ENCODE results near the gene LRBA. TPM values are rescaled to one million over a fixed set of nuclear protein-coding genes. Genes with fewer than 3 reads are reported as not detected.

Gene LRBA
- total RNA-seq, 5 donors from 2014 or later (not counting 1 experiment from before 2014, with no cell fraction given): 56.1 to 81.7 (median 56.9) TPM

GRCh38 chr4:150577796-150578195 lies 437.3 kb downstream of the LRBA start:
- DNase-seq (no peak), ATAC-seq (replicated peaks in 1 of 4) (no peak)
- Histone ChIP-seq H3K9me3 (no peaks in the 10 kb centered on the region), H3K36me3 (ENCODE audit: control insufficient read depth in 2 of 2, extremely low read depth in 1 of 2, insufficient read depth in 1 of 2, low read length in 1 of 2) (peaks cover 5 to 9% of the 10 kb centered on the region in 2 donors), H3K4me1 (ENCODE audit: control insufficient read depth in 1 of 2, extremely low read depth in 1 of 2, insufficient read depth in 2 of 2, low read length in 2 of 2) (no peaks in the 10 kb centered on the region), H3K27ac (ENCODE audit: low read length) (no peak overlapping the region), H3K27me3 (replicated peaks in 1 of 2; ENCODE audit: control insufficient read depth in 2 of 2, extremely low read depth in 1 of 2, insufficient read depth in 2 of 2, low read length in 1 of 2) (no peaks in the 10 kb centered on the region), H3K4me3 (ENCODE audit: control insufficient read depth in 1 of 2, extremely low read depth in 1 of 2, low read length in 1 of 2) (no peak overlapping the region)
- no peaks in the 10 kb centered on the region for H3K9me3 Mint-ChIP-seq
- CTCF ChIA-PET: no interaction called here
- H3K36me3 Mint-ChIP-seq: peaks cover 38% of the 10 kb centered on the region
- POLR2A ChIA-PET: no interaction called here
- no peak overlapping the region for H3K27ac Mint-ChIP-seq
- H3K4me1 Mint-ChIP-seq: peaks cover 6 to 14% (median 12%) of the 10 kb centered on the region in 3 donors
- no peaks in the 10 kb centered on the region for H3K27me3 Mint-ChIP-seq
- WGBS (ENCODE audit: insufficient coverage): no CpG with 5 or more reads among the region's 1 CpG
- H3K4me3 Mint-ChIP-seq: no peak overlapping the region

GRCh38 chr4:150574678-150575077 lies 440.4 kb downstream of the LRBA start:
- H3K27ac ChIP-seq (ENCODE audit: low read length): no peak overlapping the region
- Mint-ChIP-seq H3K4me3 (no peak overlapping the region), H3K9me3 (no peaks in the 10 kb centered on the region), H3K27ac (no peak overlapping the region), H3K4me1 (peaks cover 6 to 15% (median 14%) of the 10 kb centered on the region in 3 donors), H3K36me3 (peaks cover 15% of the 10 kb centered on the region), H3K27me3 (no peaks in the 10 kb centered on the region)
- no peaks in the 10 kb centered on the region for H3K36me3 ChIP-seq (ENCODE audit: control insufficient read depth in 2 of 2, extremely low read depth in 1 of 2, insufficient read depth in 1 of 2, low read length in 1 of 2)
- no CpG with 5 or more reads among the region's 3 CpGs for WGBS (ENCODE audit: insufficient coverage)
- no peak overlapping the region for H3K4me3 ChIP-seq (ENCODE audit: control insufficient read depth in 1 of 2, extremely low read depth in 1 of 2, low read length in 1 of 2)
- H3K27me3 ChIP-seq (replicated peaks in 1 of 2; ENCODE audit: control insufficient read depth in 2 of 2, extremely low read depth in 1 of 2, insufficient read depth in 2 of 2, low read length in 1 of 2): no peaks in the 10 kb centered on the region
- ATAC-seq (replicated peaks in 1 of 4) (no peak), DNase-seq (no peak)
- no peaks in the 10 kb centered on the region for H3K4me1 ChIP-seq (ENCODE audit: control insufficient read depth in 1 of 2, extremely low read depth in 1 of 2, insufficient read depth in 2 of 2, low read length in 2 of 2)
- CTCF ChIA-PET: no interaction called here
- POLR2A ChIA-PET: interaction anchor here in 1 of 2 donors (0.6 kb wide), 1 partner anchor 523 kb away, joined by 3 read pairs; no protein-coding TSS in a partner anchor
- H3K9me3 ChIP-seq: no peaks in the 10 kb centered on the region

- H3K27me3 ChIP-seq (replicated peaks in 1 of 2; ENCODE audit: control insufficient read depth in 2 of 2, extremely low read depth in 1 of 2, insufficient read depth in 2 of 2, low read length in 1 of 2): no peaks in the 10 kb centered on the region
- POLR2A ChIA-PET: no interaction called here
- H3K36me3 Mint-ChIP-seq: peaks cover 11% of the 10 kb centered on the region
- no peak overlapping the region for H3K4me3 Mint-ChIP-seq
- no peak overlapping the region for H3K4me3 ChIP-seq (ENCODE audit: control insufficient read depth in 1 of 2, extremely low read depth in 1 of 2, low read length in 1 of 2)
- peaks cover 6 to 15% (median 12%) of the 10 kb centered on the region in 3 donors for H3K4me1 Mint-ChIP-seq
- no peaks in the 10 kb centered on the region for H3K27me3 Mint-ChIP-seq
- H3K27ac ChIP-seq (ENCODE audit: low read length): no peak overlapping the region
- no peaks in the 10 kb centered on the region for H3K9me3 ChIP-seq
- whole genome bisulfite sequencing (ENCODE audit: insufficient coverage): no CpG with 5 or more reads among the region's 1 CpG
- ATAC-seq (replicated peaks in 1 of 4): no peak
- no peaks in the 10 kb centered on the region for H3K9me3 Mint-ChIP-seq
- H3K4me1 ChIP-seq (ENCODE audit: control insufficient read depth in 1 of 2, extremely low read depth in 1 of 2, insufficient read depth in 2 of 2, low read length in 2 of 2): no peaks in the 10 kb centered on the region
- no peak overlapping the region for H3K27ac Mint-ChIP-seq
- CTCF ChIA-PET: no interaction called here
- no peak for DNase-seq
- H3K36me3 ChIP-seq (ENCODE audit: control insufficient read depth in 2 of 2, extremely low read depth in 1 of 2, insufficient read depth in 1 of 2, low read length in 1 of 2): no peaks in the 10 kb centered on the region
Observed at GRCh38 chr4:150573534-150573933, 441.6 kb downstream of the LRBA start.

GRCh38 chr4:150572704-150573504 lies 442.2 kb downstream of the LRBA start:
- no CpG with 5 or more reads among the region's 5 CpGs for WGBS (ENCODE audit: insufficient coverage)
- no peak overlapping the region for H3K27ac Mint-ChIP-seq
- peaks cover 12% of the 10 kb centered on the region for H3K36me3 Mint-ChIP-seq
- no peaks in the 10 kb centered on the region for H3K9me3 ChIP-seq
- H3K27ac ChIP-seq (ENCODE audit: low read length): no peak overlapping the region
- ChIA-PET POLR2A (no interaction called here), CTCF (no interaction called here)
- no peaks in the 10 kb centered on the region for H3K36me3 ChIP-seq (ENCODE audit: control insufficient read depth in 2 of 2, extremely low read depth in 1 of 2, insufficient read depth in 1 of 2, low read length in 1 of 2)
- DNase-seq (no peak), ATAC-seq (replicated peaks in 1 of 4) (no peak)
- H3K4me3 ChIP-seq (ENCODE audit: control insufficient read depth in 1 of 2, extremely low read depth in 1 of 2, low read length in 1 of 2): no peak overlapping the region
- H3K4me1 Mint-ChIP-seq: peaks cover 6 to 15% (median 12%) of the 10 kb centered on the region in 3 donors
- no peak overlapping the region for H3K4me3 Mint-ChIP-seq
- no peaks in the 10 kb centered on the region for H3K27me3 ChIP-seq (replicated peaks in 1 of 2; ENCODE audit: control insufficient read depth in 2 of 2, extremely low read depth in 1 of 2, insufficient read depth in 2 of 2, low read length in 1 of 2)
- H3K4me1 ChIP-seq (ENCODE audit: control insufficient read depth in 1 of 2, extremely low read depth in 1 of 2, insufficient read depth in 2 of 2, low read length in 2 of 2): no peaks in the 10 kb centered on the region
- H3K9me3 Mint-ChIP-seq: no peaks in the 10 kb centered on the region
- H3K27me3 Mint-ChIP-seq: no peaks in the 10 kb centered on the region

GRCh38 chr4:150570862-150571261 lies 444.2 kb downstream of the LRBA start:
- peaks cover 0 to 2% of the 10 kb centered on the region in 2 donors for H3K36me3 ChIP-seq (ENCODE audit: control insufficient read depth in 2 of 2, extremely low read depth in 1 of 2, insufficient read depth in 1 of 2, low read length in 1 of 2)
- ChIA-PET CTCF (no interaction called here), POLR2A (interaction anchor here in 1 of 2 donors (0.6 kb wide), 1 partner anchor 186 kb away, joined by 3 read pairs; no protein-coding TSS in a partner anchor)
- no peaks in the 10 kb centered on the region for H3K9me3 ChIP-seq
- Mint-ChIP-seq H3K27ac (no peak overlapping the region), H3K27me3 (no peaks in the 10 kb centered on the region), H3K4me1 (peaks cover 6 to 15% (median 12%) of the 10 kb centered on the region in 3 donors), H3K36me3 (peaks cover 23% of the 10 kb centered on the region), H3K9me3 (no peaks in the 10 kb centered on the region), H3K4me3 (no peak overlapping the region)
- no peak overlapping the region for H3K4me3 ChIP-seq (ENCODE audit: control insufficient read depth in 1 of 2, extremely low read depth in 1 of 2, low read length in 1 of 2)
- ATAC-seq (replicated peaks in 1 of 4): no peak
- no peaks in the 10 kb centered on the region for H3K4me1 ChIP-seq (ENCODE audit: control insufficient read depth in 1 of 2, extremely low read depth in 1 of 2, insufficient read depth in 2 of 2, low read length in 2 of 2)
- no peak overlapping the region for H3K27ac ChIP-seq (ENCODE audit: low read length)
- no peaks in the 10 kb centered on the region for H3K27me3 ChIP-seq (replicated peaks in 1 of 2; ENCODE audit: control insufficient read depth in 2 of 2, extremely low read depth in 1 of 2, insufficient read depth in 2 of 2, low read length in 1 of 2)
- no peak for DNase-seq
- WGBS (ENCODE audit: insufficient coverage): no CpG with 5 or more reads among the region's 1 CpG

GRCh38 chr4:150569998-150570535 lies 445.0 kb downstream of the LRBA start:
- no peak for DNase-seq
- Histone ChIP-seq H3K27me3 (replicated peaks in 1 of 2; ENCODE audit: control insufficient read depth in 2 of 2, extremely low read depth in 1 of 2, insufficient read depth in 2 of 2, low read length in 1 of 2) (no peaks in the 10 kb centered on the region), H3K4me3 (ENCODE audit: control insufficient read depth in 1 of 2, extremely low read depth in 1 of 2, low read length in 1 of 2) (no peak overlapping the region), H3K36me3 (ENCODE audit: control insufficient read depth in 2 of 2, extremely low read depth in 1 of 2, insufficient read depth in 1 of 2, low read length in 1 of 2) (peaks cover 0 to 3% of the 10 kb centered on the region in 2 donors), H3K4me1 (ENCODE audit: control insufficient read depth in 1 of 2, extremely low read depth in 1 of 2, insufficient read depth in 2 of 2, low read length in 2 of 2) (no peaks in the 10 kb centered on the region), H3K9me3 (no peaks in the 10 kb centered on the region), H3K27ac (ENCODE audit: low read length) (no peak overlapping the region)
- POLR2A ChIA-PET: no interaction called here
- CTCF ChIA-PET: no interaction called here
- ATAC-seq (replicated peaks in 1 of 4): no peak
- Mint-ChIP-seq H3K27ac (no peak overlapping the region), H3K4me1 (peaks cover 5 to 13% (median 12%) of the 10 kb centered on the region in 3 donors), H3K4me3 (no peak overlapping the region), H3K9me3 (peaks cover under 1 to 4% (median under 1%) of the 10 kb centered on the region in 3 donors), H3K27me3 (no peaks in the 10 kb centered on the region), H3K36me3 (peaks cover 28% of the 10 kb centered on the region)
- WGBS (ENCODE audit: insufficient coverage): 100% methylated on average over 1 of the region's 4 CpGs
